ENCODE data around the gene CYTL1. TPM values are rescaled to one million over a fixed set of nuclear protein-coding genes. Genes with fewer than 3 reads are reported as not detected.
"Not testable (repeated sequence)": the region's sequence is repeated elsewhere in the genome, so short reads cannot be mapped to it uniquely, and the experiment has no call there.

The CYTL1 gene, protein sequence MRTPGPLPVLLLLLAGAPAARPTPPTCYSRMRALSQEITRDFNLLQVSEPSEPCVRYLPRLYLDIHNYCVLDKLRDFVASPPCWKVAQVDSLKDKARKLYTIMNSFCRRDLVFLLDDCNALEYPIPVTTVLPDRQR
- 5.6 TPM for polyA plus RNA-seq (ENCODE audit: insufficient read length)

DNA sequence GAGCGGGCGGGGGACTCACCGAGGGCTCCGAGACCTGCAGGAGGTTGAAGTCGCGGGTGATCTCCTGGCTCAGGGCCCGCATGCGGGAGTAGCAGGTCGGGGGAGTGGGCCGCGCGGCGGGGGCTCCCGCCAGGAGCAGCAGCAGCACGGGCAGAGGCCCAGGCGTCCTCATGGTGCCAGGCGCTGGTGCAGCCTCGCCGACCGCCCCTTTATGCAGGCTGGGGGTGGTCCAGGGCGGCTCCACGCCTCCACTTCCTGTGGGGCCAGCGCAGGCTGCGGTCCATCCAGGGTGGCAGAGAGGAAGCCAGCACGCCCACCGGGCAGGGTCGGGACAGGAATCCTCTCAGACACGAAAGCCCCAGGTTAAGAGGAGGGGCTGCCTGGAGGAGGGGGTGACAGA is at the start of gene CYTL1:
Gene CYTL1, minus strand, starts transcription at position 185 of the 400 bp plus-strand sequence. Its CDS starts 13 bp downstream, at position 172.
- DNase-seq = no peak

DNA sequence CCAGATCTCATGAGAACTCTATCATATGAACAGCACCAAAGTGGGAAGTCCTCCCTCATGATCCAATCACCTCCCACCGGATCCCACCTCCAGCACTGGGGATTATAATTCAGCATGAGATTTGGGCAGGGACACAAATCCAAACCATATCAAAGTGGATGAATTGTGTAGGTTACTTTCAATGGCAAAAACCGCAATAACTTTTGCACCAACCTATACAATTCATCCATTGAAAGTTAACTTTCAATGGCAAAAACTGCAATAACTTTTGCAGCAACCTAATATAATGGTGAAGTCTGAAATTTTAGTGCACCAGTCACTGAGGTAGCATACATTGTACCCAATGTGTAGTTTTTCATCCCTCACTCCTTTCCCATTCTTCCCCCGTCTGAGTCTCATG is 48.6 kb upstream of the CYTL1 start:
- DNase-seq = no peak

DNA sequence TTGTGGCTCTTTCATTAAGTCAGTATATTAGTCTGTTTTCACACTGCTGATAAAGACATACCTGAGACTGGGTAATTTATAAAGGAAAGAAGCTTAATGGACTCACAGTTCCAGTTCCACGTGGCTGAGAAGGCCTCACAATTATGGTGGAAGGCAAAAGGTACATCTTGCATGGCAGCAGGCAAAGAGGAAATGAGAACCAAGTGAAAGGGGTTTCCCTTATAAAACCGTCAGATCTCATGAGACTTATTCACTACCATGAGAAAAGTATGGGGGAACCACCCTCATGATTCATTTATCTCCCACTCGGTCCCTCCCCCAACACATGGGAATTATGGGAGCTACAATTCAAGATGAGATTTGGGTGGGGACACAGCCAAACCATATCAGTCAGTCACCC is 47.7 kb upstream of the CYTL1 start:
- DNase-seq = not testable (repeated sequence)

DNA sequence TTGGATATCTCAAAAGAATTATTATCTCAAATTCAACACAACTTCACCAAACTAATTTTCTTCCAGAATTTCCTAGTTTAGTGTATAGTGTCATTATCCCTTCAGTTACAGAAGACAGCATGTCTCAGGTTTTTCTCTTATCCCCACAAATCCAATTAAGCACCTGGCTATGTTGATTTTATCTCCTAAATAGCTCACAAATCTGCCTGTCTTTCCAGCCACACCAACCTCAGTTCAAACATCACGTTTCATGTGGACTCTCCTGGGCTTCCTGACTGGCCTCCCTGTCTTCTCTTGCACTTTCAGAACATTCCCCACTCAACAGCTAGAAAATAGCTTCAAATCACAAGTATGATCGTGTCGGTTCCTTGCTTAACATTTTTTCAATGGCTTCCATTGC is 46.8 kb upstream of the CYTL1 start:
- no peak for DNase-seq

DNA sequence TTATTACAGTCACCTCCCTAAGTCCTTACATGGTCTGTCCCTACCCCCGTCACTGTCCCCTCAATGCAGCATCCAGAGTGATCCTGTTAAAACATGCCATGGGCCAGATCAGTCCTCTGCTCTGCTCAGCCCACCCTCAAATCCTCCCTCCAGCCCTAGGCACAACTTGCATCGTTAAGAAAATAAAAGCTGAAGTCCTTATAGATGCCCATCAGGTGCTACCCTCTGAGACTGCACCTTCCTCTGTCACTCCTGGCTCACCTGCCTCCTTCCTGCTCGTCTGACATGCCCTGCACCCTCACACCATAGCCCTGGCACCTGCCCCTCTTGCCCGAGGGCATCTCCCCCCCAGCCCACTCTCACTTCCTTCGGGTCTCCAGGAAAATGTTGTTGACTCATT is 36.2 kb upstream of the CYTL1 start:
- DNase-seq = no peak

DNA sequence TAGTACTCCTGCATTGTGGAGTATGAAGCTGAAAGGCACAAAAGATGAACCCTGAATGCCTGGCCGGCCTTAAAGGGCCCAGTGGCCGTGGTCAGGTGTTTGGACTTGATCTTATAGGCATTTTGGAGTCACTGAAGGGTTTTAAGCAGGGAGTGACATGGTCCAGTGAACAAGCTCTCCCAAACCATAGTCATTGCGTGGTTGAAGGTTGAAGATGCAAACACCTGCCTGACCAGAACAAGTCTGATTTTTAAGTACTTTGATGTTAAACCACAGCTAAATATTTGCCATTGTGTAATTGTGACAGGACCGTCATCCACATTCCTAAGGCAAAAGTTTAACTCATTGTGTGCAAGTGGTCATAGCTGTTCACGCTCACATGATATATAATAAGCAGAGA is 35.3 kb upstream of the CYTL1 start:
- no peak for DNase-seq

DNA sequence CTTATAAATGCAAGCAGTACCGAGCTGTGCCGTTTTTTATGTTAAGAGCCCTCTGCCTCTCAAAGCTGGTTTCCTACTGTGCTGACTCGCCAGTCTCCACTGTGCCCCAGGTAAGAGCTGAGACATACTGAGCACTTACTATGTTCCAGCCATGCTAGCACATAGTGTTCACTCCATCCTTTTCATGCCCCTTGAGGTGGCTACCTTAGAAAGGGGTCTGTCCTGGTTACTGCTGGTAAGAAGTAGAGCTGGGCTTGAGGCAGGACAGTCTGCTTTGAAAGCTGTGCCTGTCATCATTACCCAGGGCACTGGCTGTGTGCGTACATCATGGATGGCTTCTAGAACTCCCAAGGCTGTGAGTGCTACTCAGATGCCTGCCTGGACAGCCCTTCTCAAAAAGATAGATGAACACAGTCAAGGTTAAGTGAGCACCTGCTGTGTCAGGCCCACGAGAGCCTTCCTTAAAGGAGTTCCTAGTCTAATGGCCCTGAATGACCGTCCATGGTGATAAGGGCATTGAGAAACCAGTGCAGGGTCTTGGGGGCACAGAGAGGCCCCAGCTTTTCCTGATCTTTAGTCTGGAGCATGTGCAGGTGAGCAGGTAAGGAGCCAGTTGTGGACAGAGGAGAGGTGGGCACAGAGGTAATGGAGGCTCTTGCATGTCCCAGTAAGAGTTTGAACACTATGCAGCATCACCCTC is 33.6 kb upstream of the CYTL1 start:
- no peak for DNase-seq

DNA sequence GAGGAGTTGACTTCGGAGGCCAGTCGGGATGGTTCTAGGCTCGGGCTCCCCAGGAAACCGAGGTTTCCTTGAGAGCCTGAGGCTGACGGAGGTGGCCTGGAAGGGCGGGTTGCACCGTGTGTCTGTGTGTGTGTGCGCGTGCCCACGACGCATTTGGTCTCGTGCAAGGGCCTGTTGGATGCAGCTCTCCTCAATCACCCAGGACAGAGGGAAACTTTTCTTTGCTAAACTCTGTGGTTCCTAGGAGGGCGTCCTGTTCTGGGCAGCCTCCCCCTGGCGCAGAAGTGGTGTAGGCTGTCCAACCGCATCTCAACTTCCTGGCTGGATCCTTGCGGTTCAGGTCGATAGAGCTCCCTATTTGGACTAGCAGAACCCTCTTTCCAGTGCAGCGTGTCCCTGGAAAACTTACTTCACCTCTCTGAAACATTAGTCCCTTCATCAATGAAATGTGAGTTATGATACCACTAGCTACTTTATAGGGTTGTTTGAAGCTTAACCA is 33.0 kb upstream of the CYTL1 start:
- DNase-seq = peak; percentile 34

DNA sequence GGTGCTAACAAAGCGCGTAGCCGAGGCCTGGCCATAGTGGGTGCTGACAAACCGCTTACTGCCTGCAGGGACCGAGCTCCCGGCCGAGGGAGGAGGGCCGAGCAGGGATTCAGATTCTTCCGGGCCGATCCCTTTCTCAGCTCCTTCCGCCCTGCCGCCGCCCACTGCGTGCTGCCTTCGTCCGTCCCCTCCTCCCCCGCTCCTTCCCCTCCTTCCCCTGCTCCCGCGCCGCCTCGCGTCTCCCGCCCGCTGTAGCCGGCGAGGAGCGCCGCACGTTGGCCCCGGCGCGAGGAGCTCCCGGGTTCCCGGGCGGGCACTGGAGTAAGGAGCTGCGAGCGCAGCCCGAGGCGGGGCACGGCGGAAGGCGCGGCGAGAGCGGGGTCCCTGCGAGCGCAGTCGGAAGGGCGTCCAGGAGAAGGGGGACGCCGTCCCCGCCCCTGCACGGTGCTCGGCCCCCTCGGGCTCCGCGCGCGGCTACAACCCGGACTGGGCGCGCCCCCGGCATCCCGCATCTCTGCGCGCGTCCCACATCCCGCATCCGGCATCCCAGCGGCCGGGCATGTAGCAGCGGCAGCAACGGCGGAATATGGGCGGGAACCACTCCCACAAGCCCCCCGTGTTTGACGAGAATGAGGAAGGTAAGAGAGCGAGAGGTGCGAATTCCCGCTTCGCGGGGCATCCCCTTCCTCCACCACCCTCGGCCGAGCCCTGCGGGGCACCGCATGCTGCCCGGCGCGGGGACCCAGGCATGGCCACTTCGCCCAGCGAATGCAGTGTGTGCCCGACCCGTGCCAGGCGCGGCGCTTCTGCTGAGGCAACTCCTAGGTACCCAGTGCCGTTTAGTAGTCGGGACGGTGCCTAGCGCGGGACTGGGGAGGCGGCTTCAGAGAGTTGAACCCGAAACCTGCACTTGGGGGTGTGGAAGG is 32.3 kb upstream of the CYTL1 start, which contains the start of gene STK32B:
Gene STK32B, plus strand, starts transcription at position 203 of the 926 bp plus-strand sequence.
- DNase-seq = peak; percentile 65

DNA sequence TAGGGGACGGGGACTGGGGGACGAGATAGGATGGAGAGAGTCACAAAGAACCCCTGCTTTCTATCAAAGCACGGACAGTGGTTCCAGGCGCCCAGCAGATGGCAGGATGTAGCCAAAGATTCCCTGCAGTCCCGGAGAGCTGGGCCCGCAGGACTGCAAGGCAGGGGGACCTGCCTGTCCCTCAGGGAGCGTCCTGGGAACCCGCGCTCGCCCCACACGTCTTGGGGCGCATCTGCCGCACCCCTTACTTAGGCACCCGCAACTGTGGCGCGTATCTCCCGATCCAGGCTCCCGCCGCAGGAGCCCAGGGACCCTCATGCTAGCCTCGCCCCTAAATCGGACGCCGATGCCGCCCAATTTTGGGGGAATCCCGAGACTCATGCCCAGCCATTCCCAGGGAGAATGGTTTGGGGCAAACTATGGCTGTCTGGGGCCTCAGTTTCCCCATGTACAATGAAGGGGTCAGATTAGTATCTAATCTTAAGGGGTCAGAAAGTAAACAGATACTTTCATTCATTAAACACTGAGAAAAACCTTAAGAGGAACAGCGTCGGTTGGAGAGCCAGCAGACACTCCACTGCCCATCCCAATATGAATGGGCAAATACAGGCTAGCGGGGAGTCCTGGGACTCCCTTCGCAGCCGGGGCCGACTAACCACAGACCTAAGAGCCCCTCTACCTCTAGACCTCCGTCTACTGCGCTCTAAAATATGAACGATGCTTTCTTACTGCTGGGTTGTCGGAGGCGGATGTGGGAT is 31.4 kb upstream of the CYTL1 start:
- DNase-seq = peak; percentile 79

DNA sequence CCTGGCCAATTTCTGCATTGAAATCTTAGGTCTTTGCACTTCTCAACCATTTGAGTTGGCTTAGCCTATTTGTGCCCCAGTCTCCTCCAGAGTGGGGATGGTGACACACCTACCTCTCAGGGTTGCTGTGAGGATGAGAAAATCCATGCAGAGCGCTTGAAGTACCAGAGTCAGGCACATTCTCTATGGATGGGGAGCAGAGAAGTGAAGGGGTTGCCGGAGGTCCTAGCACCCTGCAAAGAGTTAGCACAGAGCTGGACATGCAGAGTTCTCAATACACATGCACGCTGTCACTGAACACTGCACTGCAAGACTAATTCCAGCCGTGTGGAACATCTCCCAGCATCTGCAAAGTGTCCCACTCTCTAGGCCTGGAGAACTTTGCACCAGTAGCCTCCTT is 29.5 kb upstream of the CYTL1 start:
- DNase-seq = no peak

DNA sequence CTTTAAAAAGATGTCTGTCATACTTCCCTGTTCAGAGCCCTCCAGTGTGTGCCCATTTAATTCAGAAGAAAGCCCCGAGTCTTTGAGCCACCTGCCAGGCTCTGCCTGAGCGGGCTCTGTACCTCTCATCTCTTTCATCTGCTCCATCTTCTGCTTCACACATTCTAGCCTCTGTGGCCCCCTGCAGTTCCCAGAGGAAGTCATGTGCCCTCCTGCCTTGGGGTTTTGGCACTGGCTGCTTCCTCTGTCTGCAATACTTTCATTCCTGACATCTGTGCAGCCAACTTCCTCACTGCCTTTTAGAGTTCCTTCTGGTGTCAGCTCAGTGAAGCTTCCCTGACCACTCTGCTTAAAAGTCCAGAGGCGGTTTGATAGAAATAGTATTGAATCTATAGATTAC is 25.8 kb upstream of the CYTL1 start:
- DNase-seq = no peak

DNA sequence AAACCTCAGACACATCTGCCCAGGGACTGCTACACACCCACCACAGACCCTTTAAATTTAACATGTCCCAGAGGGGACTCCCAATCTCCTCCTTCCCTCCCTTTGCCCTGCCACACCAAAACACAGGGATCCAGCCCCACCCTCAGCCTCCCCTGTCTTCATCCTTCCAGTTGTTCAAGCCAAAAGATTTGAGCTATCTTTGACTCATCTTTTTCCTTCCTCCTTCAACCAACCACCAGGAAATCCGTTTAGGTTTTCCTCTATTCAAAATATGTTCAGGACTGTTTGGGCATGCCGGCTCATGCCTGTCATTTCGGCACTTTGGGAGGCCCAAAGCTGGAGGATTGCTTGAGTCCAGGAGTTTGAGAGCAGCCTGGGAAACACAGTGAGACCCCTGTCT is 25.1 kb upstream of the CYTL1 start:
- no peak for DNase-seq

DNA sequence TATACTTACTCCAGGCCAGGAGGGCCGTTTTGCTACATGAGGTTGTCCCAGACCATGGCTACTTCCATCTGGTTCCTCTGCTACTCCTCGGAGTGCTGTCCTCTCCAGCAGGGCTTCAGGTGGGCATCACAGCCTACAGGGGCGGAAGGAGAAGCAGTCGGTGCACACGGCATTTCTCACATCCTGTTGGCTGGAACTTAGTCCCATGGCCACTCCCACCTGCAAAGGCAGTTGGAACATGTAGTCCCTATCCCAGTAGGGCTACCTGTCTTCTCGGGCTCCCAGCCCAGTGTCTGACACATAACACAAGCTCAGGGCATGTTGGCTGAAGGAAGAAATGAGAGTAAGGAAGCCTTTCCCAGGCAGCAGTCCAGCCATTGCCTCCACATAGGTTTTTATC is 24.3 kb upstream of the CYTL1 start:
- DNase-seq = no peak

DNA sequence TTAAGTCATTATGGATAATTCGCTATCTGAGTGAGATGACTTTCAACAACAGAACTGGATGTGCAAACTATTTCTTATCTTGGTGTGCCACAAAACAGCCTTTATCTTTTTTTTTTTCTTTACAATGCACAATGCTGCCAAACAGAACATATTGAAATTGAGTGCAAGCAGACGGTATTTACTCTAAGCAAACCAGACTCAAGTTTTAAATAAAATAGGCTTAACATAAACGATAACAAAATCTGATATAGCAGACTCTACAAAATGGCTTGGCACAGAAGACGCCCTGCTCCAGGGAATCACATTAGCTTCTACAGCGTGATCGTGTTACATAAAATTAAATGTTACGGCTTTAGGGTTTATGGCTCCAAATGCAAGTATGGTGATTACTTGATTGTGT is 22.4 kb upstream of the CYTL1 start:
- DNase-seq = no peak

DNA sequence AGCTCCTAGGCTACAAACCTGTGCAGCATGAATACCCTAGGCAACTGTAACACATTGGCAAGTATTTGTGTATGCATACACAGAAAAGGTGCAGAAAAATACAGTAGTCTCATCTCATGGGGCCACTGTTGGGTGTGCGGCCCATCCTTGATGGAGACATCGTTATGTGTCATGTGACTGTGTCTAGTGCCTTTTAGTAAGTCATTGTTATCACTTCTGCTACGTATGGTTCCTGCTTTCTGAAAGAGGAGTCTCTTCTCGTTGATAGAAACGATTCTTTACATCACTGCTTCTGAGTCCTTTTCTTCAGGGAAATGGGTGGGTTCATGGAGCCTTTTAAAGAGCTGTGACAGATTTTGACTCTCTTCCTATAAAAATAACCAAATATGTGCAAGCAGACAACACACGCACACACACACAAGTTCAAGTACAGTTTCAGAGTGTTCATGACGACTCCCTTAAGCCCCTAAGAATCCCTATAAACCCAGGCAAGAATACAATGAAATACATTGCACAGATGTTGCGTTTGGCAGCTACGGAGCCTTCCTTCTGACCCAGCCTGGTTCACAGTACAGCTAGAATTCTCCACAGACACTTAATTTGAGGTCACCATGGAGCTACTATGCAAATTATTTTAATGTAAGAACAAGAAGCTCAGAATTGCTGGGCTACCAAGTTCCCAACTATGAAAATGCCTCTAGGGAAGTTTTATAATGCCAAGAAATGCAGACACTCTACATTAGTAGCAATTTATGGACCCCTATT is 21.8 kb upstream of the CYTL1 start:
- DNase-seq = peak; percentile 59

DNA sequence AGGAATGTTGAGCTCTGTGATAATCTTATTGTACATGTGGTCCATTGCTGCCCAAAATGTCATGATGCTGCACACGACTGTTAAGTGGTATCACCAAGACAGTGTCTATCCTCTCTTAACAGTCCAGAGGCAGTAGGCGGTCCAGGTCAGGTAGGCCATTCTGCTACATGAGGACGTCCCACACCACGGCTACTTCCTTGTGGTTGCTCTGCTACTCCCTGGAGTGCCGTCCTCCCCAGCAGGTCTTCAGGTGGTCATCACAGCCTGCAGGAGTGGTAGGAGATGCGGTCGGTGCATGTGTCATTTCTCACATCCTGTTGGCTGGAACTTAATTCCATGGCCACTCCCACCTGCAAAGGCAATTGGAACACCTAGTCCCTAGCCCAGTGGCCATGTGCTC is 20.5 kb upstream of the CYTL1 start:
- DNase-seq = no peak

DNA sequence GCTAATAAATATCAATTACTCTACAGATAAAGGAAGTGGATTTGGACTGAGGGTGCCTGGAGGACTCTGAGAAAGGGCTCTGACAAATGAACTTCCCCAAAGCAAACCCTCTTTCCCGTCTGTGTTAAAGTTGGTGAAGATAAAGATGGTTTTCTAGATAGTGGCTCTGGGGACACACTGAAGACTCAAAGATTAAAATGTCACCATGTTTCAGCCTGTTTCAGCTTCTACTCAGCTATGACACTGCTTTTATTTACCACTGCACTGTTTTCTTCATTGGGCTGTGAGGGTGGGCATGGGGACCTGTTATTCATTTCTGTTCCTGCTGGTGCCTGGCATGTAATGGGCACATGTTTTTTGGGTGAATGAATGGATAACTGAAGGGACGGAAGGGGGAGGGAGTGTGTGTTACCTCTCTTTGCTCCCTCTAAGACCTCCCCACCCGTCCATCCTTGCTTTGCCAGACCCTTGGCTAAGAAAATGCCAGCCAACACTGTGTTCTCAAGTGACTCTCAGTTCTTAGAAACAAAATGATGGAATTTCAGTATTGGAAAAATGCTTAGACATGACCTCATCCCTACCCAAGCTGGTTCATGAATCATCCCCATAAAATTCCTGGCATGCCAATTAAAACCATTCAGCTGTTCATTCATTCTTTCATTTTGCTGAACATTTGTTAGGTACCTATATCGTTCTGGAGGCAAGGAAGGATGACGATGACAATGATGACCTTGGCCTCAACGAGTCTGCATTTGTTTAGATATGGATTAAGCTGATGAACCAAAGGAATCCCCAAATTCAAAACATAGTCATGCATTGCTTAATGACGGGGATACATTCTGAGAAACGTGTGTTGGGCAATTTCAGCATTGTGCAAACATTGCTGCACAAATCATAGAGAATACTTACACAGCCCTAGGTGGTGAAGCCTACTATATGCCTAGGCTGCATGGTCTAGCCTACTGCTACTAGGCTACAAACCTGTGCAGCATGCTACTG is 18.6 kb upstream of the CYTL1 start:
- DNase-seq = peak; percentile 47

DNA sequence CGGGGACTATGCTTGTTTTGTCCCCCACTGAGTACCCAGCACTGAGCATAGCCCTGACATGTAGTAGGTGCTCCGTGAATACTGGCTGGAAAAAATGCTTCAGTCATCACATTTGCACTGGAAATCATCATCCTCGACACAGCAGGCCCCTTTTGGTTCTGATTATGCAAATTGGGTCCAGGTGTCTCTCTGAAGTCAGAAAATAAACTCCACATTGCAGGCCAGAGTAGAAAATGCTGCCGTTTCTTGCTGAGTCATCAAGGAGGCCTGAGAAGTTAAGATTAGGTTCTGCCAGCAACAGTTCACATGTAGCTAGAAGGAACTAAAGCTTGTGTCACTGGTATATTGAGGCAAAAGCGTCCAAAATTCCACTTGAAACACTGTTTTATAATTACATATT is 17.0 kb upstream of the CYTL1 start:
- no peak for DNase-seq

DNA sequence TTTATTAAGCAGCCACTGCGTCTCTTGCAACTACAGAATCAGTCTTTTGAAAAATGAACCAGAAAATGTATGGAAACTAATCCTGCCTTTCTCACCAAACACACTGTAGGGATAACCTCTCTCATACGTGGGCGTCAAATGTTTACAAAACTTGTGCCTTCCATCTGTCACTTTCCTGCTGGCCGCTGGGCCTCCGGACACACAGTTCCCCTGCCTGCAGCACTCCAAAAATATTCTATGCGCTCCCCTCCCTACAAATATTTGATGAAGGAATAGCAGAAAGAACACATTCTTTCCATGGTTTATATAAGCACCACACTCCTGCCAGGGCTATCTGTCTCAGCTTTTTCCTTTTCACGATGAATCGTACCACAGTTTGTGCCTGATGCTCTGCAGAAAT is 14.9 kb upstream of the CYTL1 start:
- DNase-seq = no peak

All from hindlimb muscle (tissue), 1 donor.